ENCODE measurements around the gene GPNMB.

- TF ChIP-seq CTCF (IDR thresholded peaks at IDR 0.05) (no peak), POLR2A (IDR thresholded peaks at IDR 0.05) (no peak), EP300 (IDR thresholded peaks at IDR 0.05) (no peak), POLR2AphosphoS5 (IDR thresholded peaks at IDR 0.05) (no peak)
Measured at GRCh38 chr7:23214423-23214822, 32.2 kb upstream of the GPNMB start.
